Measurements from ENCODE around the gene AGTR1.
"Not testable (repeated sequence)": the region's sequence is repeated elsewhere in the genome, so short reads cannot be mapped to it uniquely, and the experiment has no call there.

The AGTR1 gene

DNA sequence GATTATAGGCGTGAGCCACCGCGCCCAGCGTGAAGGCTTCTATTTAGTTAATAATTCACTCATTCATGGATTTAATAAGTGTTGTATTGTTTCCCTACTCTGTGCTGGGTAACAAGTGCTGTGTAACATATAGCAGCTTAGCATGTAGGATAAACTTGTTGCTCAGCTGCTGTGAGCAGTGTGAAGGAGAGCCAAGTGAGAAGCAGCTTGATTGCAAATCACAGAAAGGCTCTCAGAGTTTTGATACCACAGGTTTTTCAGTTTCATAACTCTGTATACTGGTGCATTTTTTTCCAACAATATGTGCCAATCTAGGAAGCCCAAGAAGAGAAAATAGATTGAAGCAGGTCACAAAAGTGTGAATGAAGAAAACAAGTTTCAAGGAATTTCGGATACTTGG, 48.4 kb downstream of the AGTR1 start:
- no peak overlapping the region for H3K4me3 ChIP-seq (ENCODE audit: low read depth, low read length, poor library complexity, severe bottlenecking)
- no peak overlapping the region for H3K4me2 ChIP-seq (ENCODE audit: low read length)
- H3K36me3 ChIP-seq (ENCODE audit: insufficient read depth, low read length): no peaks in the 10 kb centered on the region
- no peak overlapping the region for H2AFZ ChIP-seq (ENCODE audit: low read length)
- no peaks in the 10 kb centered on the region for H3K9me3 ChIP-seq (ENCODE audit: low read length)
- H3K4me1 ChIP-seq (ENCODE audit: insufficient read depth, low read length, severe bottlenecking): no peaks in the 10 kb centered on the region
- no peaks in the 10 kb centered on the region for H3F3A ChIP-seq (ENCODE audit: insufficient read depth, low read length)
- no peaks in the 10 kb centered on the region for H3K79me2 ChIP-seq (ENCODE audit: insufficient read depth, low read length)
- no peak overlapping the region for H3K9ac ChIP-seq (ENCODE audit: low read length)
- H4K20me1 ChIP-seq (ENCODE audit: insufficient read depth, low read length): no peaks in the 10 kb centered on the region
- no peaks in the 10 kb centered on the region for H3K9me2 ChIP-seq (ENCODE audit: low read depth, low read length)
- no peak for TF ChIP-seq EZH2 (IDR thresholded peaks at IDR 0.05; ENCODE audit: borderline replicate concordance, low read length)
- TF ChIP-seq, protein P1, sequence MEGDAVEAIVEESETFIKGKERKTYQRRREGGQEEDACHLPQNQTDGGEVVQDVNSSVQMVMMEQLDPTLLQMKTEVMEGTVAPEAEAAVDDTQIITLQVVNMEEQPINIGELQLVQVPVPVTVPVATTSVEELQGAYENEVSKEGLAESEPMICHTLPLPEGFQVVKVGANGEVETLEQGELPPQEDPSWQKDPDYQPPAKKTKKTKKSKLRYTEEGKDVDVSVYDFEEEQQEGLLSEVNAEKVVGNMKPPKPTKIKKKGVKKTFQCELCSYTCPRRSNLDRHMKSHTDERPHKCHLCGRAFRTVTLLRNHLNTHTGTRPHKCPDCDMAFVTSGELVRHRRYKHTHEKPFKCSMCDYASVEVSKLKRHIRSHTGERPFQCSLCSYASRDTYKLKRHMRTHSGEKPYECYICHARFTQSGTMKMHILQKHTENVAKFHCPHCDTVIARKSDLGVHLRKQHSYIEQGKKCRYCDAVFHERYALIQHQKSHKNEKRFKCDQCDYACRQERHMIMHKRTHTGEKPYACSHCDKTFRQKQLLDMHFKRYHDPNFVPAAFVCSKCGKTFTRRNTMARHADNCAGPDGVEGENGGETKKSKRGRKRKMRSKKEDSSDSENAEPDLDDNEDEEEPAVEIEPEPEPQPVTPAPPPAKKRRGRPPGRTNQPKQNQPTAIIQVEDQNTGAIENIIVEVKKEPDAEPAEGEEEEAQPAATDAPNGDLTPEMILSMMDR (IDR thresholded peaks at IDR 0.05; ENCODE audit: low read length): no peak
- H3K27me3 ChIP-seq (ENCODE audit: insufficient read depth, low read length): no peaks in the 10 kb centered on the region
- H3K27ac ChIP-seq (ENCODE audit: low read depth, low read length, poor library complexity, severe bottlenecking): no peak overlapping the region

DNA sequence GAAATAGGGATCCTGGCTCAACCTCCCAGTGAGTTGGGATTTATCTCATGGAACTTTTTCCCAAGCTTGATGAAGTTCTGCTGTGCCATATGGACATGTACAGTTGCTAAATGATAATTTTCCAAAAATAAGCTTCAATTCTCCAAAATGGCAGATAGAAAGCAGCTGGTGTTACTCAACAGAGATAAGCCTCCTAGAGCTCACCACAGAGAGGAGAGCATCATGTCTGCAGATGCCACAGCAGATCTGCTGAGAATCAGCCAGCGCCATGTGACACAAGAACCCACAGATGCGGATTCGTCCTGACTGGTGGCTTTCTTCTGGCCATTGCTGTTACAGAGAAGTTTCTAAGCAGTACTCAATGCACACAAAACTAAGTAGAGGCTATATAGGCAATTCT, 50.6 kb downstream of the AGTR1 start:
- Histone ChIP-seq H3K9me3 (ENCODE audit: low read length) (no peaks in the 10 kb centered on the region), H3K27me3 (ENCODE audit: insufficient read depth, low read length) (no peaks in the 10 kb centered on the region), H3K4me1 (ENCODE audit: insufficient read depth, low read length, severe bottlenecking) (no peaks in the 10 kb centered on the region), H3K79me2 (ENCODE audit: insufficient read depth, low read length) (no peaks in the 10 kb centered on the region), H3K27ac (ENCODE audit: low read depth, low read length, poor library complexity, severe bottlenecking) (no peak overlapping the region), H3K4me3 (ENCODE audit: low read depth, low read length, poor library complexity, severe bottlenecking) (no peak overlapping the region), H3K36me3 (ENCODE audit: insufficient read depth, low read length) (no peaks in the 10 kb centered on the region), H3K9ac (ENCODE audit: low read length) (no peak overlapping the region), H4K20me1 (ENCODE audit: insufficient read depth, low read length) (no peaks in the 10 kb centered on the region), H3K4me2 (ENCODE audit: low read length) (no peak overlapping the region), H3K9me2 (ENCODE audit: low read depth, low read length) (no peaks in the 10 kb centered on the region), H2AFZ (ENCODE audit: low read length) (no peak overlapping the region), H3F3A (ENCODE audit: insufficient read depth, low read length) (no peaks in the 10 kb centered on the region)
- no peak for TF ChIP-seq EZH2 (IDR thresholded peaks at IDR 0.05; ENCODE audit: borderline replicate concordance, low read length)

DNA sequence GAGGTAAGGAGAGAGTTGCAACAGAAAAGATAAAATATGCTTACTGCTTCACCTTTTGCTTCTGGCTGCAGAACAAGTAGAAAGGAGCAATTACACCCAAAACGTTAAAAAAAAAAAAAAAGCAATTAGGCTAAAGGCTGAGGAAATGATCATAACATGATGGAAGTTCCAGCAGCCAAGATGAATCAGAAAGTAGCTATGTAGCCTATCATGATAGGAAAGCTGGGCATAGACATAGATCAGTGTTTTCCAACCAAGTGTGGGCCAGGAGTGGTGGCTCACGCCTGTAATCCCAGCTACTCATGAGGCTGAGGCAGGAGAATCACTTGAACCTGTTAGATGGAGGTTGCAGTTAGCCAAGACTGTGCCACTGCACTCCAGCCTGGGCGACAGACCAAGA, 52.6 kb downstream of the AGTR1 start:
- Histone ChIP-seq H3K27me3 (ENCODE audit: insufficient read depth, low read length) (no peaks in the 10 kb centered on the region), H3F3A (ENCODE audit: insufficient read depth, low read length) (no peaks in the 10 kb centered on the region), H2AFZ (ENCODE audit: low read length) (no peak overlapping the region), H4K20me1 (ENCODE audit: insufficient read depth, low read length) (no peaks in the 10 kb centered on the region), H3K79me2 (ENCODE audit: insufficient read depth, low read length) (no peaks in the 10 kb centered on the region), H3K9me2 (ENCODE audit: low read depth, low read length) (no peaks in the 10 kb centered on the region), H3K36me3 (ENCODE audit: insufficient read depth, low read length) (no peaks in the 10 kb centered on the region), H3K9me3 (ENCODE audit: low read length) (no peaks in the 10 kb centered on the region), H3K4me2 (ENCODE audit: low read length) (no peak overlapping the region), H3K27ac (ENCODE audit: low read depth, low read length, poor library complexity, severe bottlenecking) (no peak overlapping the region), H3K4me3 (ENCODE audit: low read depth, low read length, poor library complexity, severe bottlenecking) (no peak overlapping the region), H3K4me1 (ENCODE audit: insufficient read depth, low read length, severe bottlenecking) (no peaks in the 10 kb centered on the region), H3K9ac (ENCODE audit: low read length) (no peak overlapping the region)
- TF ChIP-seq, protein P1 (IDR thresholded peaks at IDR 0.05; ENCODE audit: low read length): no peak
- no peak for TF ChIP-seq EZH2 (IDR thresholded peaks at IDR 0.05; ENCODE audit: borderline replicate concordance, low read length)

DNA sequence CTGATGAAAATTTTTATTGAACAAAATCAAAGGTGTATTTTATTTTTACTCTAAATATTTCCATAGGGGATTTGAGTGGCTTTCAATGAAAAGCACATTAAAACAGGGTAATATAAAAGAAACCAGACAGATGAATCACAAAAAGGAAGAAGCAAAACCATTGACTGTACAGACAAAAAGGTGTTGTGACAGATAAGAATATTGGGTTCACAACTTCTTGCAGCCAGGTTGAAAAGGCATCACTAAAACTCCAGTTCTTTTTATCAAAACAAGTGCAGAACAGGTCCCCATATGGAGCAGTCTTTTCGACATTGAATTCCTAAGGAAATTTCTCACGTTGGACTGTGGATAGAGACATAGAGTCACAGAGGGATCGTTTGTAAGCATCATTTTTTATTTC, 53.8 kb downstream of the AGTR1 start:
- Histone ChIP-seq H3K27ac (ENCODE audit: low read depth, low read length, poor library complexity, severe bottlenecking) (no peak overlapping the region), H3K9me2 (ENCODE audit: low read depth, low read length) (no peaks in the 10 kb centered on the region), H3K27me3 (ENCODE audit: insufficient read depth, low read length) (no peaks in the 10 kb centered on the region), H3K4me2 (ENCODE audit: low read length) (no peak overlapping the region), H3K4me1 (ENCODE audit: insufficient read depth, low read length, severe bottlenecking) (no peaks in the 10 kb centered on the region), H3F3A (ENCODE audit: insufficient read depth, low read length) (no peaks in the 10 kb centered on the region), H3K9me3 (ENCODE audit: low read length) (no peaks in the 10 kb centered on the region), H4K20me1 (ENCODE audit: insufficient read depth, low read length) (no peaks in the 10 kb centered on the region), H3K9ac (ENCODE audit: low read length) (no peak overlapping the region), H3K4me3 (ENCODE audit: low read depth, low read length, poor library complexity, severe bottlenecking) (no peak overlapping the region), H3K36me3 (ENCODE audit: insufficient read depth, low read length) (no peaks in the 10 kb centered on the region), H3K79me2 (ENCODE audit: insufficient read depth, low read length) (no peaks in the 10 kb centered on the region), H2AFZ (ENCODE audit: low read length) (no peak overlapping the region)
- TF ChIP-seq EZH2 (IDR thresholded peaks at IDR 0.05; ENCODE audit: borderline replicate concordance, low read length): no peak
- TF ChIP-seq, protein P1 (IDR thresholded peaks at IDR 0.05; ENCODE audit: low read length): no peak

DNA sequence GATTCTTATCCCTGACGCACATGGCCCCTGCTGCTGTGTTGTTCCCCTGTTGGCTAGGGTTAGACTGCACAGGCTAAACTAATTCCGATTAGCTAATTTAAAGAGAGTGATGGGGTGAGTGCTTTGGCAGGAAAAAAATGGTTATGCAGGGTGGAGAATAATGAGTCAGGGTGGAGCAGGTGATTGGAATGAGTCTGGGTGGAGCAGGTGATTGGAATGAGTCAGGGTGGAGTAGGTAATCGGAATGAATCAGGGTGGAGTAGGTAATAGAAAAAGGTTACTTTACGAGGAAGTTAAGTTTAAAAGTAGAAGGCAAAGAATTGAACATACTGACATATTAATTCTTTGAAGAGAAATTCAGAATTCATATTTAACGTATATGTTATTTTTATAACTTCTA, 55.7 kb downstream of the AGTR1 start:
- not testable (repeated sequence) for H3K4me1 ChIP-seq (ENCODE audit: insufficient read depth, low read length, severe bottlenecking); H3K36me3 ChIP-seq (ENCODE audit: insufficient read depth, low read length); H3K9me2 ChIP-seq (ENCODE audit: low read depth, low read length); H3F3A ChIP-seq (ENCODE audit: insufficient read depth, low read length); H3K27me3 ChIP-seq (ENCODE audit: insufficient read depth, low read length); H3K4me2 ChIP-seq (ENCODE audit: low read length); H3K4me3 ChIP-seq (ENCODE audit: low read depth, low read length, poor library complexity, severe bottlenecking); H3K79me2 ChIP-seq (ENCODE audit: insufficient read depth, low read length); H3K27ac ChIP-seq (ENCODE audit: low read depth, low read length, poor library complexity, severe bottlenecking); H3K9me3 ChIP-seq (ENCODE audit: low read length); H3K9ac ChIP-seq (ENCODE audit: low read length); H2AFZ ChIP-seq (ENCODE audit: low read length); H4K20me1 ChIP-seq (ENCODE audit: insufficient read depth, low read length)

Data from OCI-LY1 (cell line).